EH (cell line): ENCODE data around the gene ZNF319.
"Not testable (repeated sequence)": the region's sequence is repeated elsewhere in the genome, so short reads cannot be mapped to it uniquely, and the experiment has no call there.

Source experiments
- DNase-seq: peaks from one replicate; pipeline ENCODE4 v3.0.0-alpha.2; 2015; ENCODE audit warnings: low read depth

The ZNF319 gene

GRCh38 chr16:57997528-57998265 is 2.8 kb downstream of the ZNF319 start:
- DNase-seq: no peak

- no peak for DNase-seq
Observed at GRCh38 chr16:57997176-57997527, 3.3 kb downstream of the ZNF319 start.

GRCh38 chr16:57996406-57997175 is 3.9 kb downstream of the ZNF319 start:
- no peak for DNase-seq

GRCh38 chr16:57995721-57996405 is 4.6 kb downstream of the ZNF319 start:
- DNase-seq: no peak

- peak; percentile 60 for DNase-seq
Observed at GRCh38 chr16:57994778-57995177, 5.7 kb downstream of the ZNF319 start.

GRCh38 chr16:57994361-57994760 is 6.1 kb downstream of the ZNF319 start:
- no peak for DNase-seq

- DNase-seq: no peak
Observed at GRCh38 chr16:57993897-57994296, 6.6 kb downstream of the ZNF319 start.

GRCh38 chr16:57993438-57993837 is 7.0 kb downstream of the ZNF319 start:
- no peak for DNase-seq

GRCh38 chr16:57992084-57992483 is 8.4 kb downstream of the ZNF319 start:
- no peak for DNase-seq

- no peak for DNase-seq
Observed at GRCh38 chr16:57991551-57992059, 8.9 kb downstream of the ZNF319 start.

- no peak for DNase-seq
Observed at GRCh38 chr16:57988929-57989328, 11.5 kb downstream of the ZNF319 start.

GRCh38 chr16:57987441-57988177 is 12.9 kb downstream of the ZNF319 start:
- no peak for DNase-seq

- no peak for DNase-seq
Observed at GRCh38 chr16:57986196-57986595, 14.3 kb downstream of the ZNF319 start.

GRCh38 chr16:57985204-57986181 is 15.0 kb downstream of the ZNF319 start:
- DNase-seq: no peak

- DNase-seq: peak; percentile 93
Observed at GRCh38 chr16:57984443-57985203, 15.8 kb downstream of the ZNF319 start.

GRCh38 chr16:57982385-57982784 is 18.1 kb downstream of the ZNF319 start:
- no peak for DNase-seq

- DNase-seq: no peak
Observed at GRCh38 chr16:57981636-57982035, 18.8 kb downstream of the ZNF319 start.

GRCh38 chr16:57979006-57979585 is 21.4 kb downstream of the ZNF319 start:
- no peak for DNase-seq

- DNase-seq: not testable (repeated sequence)
Observed at GRCh38 chr16:57978070-57978465, 22.4 kb downstream of the ZNF319 start.
